Effector memory CD4-positive, alpha-beta T cell (primary cell): ENCODE data around the gene SH3PXD2B.
"Not testable (repeated sequence)": the region's sequence is repeated elsewhere in the genome, so short reads cannot be mapped to it uniquely, and the experiment has no call there.

Experiments
- DNase-seq, 3 donors: peaks; one replicate each; pipeline ENCODE4 v3.0.0-alpha.2; 2020
- H3K27ac ChIP-seq: 2 replicates; pipeline ENCODE4 v1.7.0; 2013; ENCODE audit warnings: mild to moderate bottlenecking, low read length, moderate library complexity; ENCODE audit not compliant: insufficient read depth, poor library complexity, severe bottlenecking
- H3K27me3 ChIP-seq: replicated peaks from 2 replicates; pipeline ENCODE4 v1.7.0; 2013; ENCODE audit warnings: mild to moderate bottlenecking, low read length; ENCODE audit not compliant: insufficient read depth, control insufficient read depth, poor library complexity, severe bottlenecking
- H3K36me3 ChIP-seq: 2 replicates; pipeline ENCODE4 v1.7.0; 2013; ENCODE audit warnings: mild to moderate bottlenecking, low read length, moderate library complexity; ENCODE audit not compliant: control insufficient read depth, insufficient read depth
- H3K4me1 ChIP-seq: 2 replicates; pipeline ENCODE4 v1.7.0; 2013; ENCODE audit warnings: low read length, mild to moderate bottlenecking; ENCODE audit not compliant: control insufficient read depth, insufficient read depth, poor library complexity, severe bottlenecking
- H3K4me3 ChIP-seq: 2 replicates; pipeline ENCODE4 v1.7.0; 2013; ENCODE audit warnings: low read length, low read depth, mild to moderate bottlenecking; ENCODE audit not compliant: insufficient read depth, poor library complexity, severe bottlenecking
- H3K9me3 ChIP-seq: 2 replicates; pipeline ENCODE4 v1.7.0; 2013; ENCODE audit warnings: mild to moderate bottlenecking, low read length, moderate library complexity; ENCODE audit not compliant: control insufficient read depth

SH3PXD2B gene

GRCh38 chr5:172411484-172412072 is 42.7 kb downstream of the SH3PXD2B start:
- Histone ChIP-seq H3K9me3 (no peaks in the 10 kb centered on the region), H3K4me3 (no peak overlapping the region), H3K27ac (no peak overlapping the region), H3K36me3 (no peaks in the 10 kb centered on the region), H3K27me3 (no peaks in the 10 kb centered on the region), H3K4me1 (no peaks in the 10 kb centered on the region)
- no peak for DNase-seq

GRCh38 chr5:172410662-172411483 is 43.5 kb downstream of the SH3PXD2B start:
- Histone ChIP-seq H3K9me3 (no peaks in the 10 kb centered on the region), H3K4me1 (no peaks in the 10 kb centered on the region), H3K4me3 (no peak overlapping the region), H3K27ac (no peak overlapping the region), H3K36me3 (no peaks in the 10 kb centered on the region), H3K27me3 (no peaks in the 10 kb centered on the region)
- no peak for DNase-seq

- Histone ChIP-seq H3K4me1 (no peaks in the 10 kb centered on the region), H3K36me3 (no peaks in the 10 kb centered on the region)
- DNase-seq = no peak
Measured at GRCh38 chr5:172410160-172410559, 44.2 kb downstream of the SH3PXD2B start.

GRCh38 chr5:172409477-172409876 is 44.8 kb downstream of the SH3PXD2B start:
- H3K27ac ChIP-seq, DNase-seq, H3K36me3 ChIP-seq: not testable (repeated sequence)

More at GRCh38 chr5:172410160-172410559, 44.2 kb downstream of the SH3PXD2B start:
- Histone ChIP-seq H3K4me3 (no peak overlapping the region), H3K27ac (no peak overlapping the region), H3K27me3 (no peaks in the 10 kb centered on the region), H3K9me3 (no peaks in the 10 kb centered on the region)

GRCh38 chr5:172407822-172408221 is 46.5 kb downstream of the SH3PXD2B start:
- Histone ChIP-seq H3K4me3 (no peak overlapping the region), H3K4me1 (no peaks in the 10 kb centered on the region), H3K27ac (no peak overlapping the region), H3K36me3 (no peaks in the 10 kb centered on the region), H3K9me3 (no peaks in the 10 kb centered on the region), H3K27me3 (no peaks in the 10 kb centered on the region)
- no peak for DNase-seq

More at GRCh38 chr5:172409477-172409876, 44.8 kb downstream of the SH3PXD2B start:
- not testable (repeated sequence) for H3K27me3 ChIP-seq, H3K9me3 ChIP-seq, H3K4me3 ChIP-seq, H3K4me1 ChIP-seq

- Histone ChIP-seq H3K36me3 (no peaks in the 10 kb centered on the region), H3K27ac (no peak overlapping the region), H3K27me3 (no peaks in the 10 kb centered on the region), H3K4me1 (no peaks in the 10 kb centered on the region), H3K4me3 (no peak overlapping the region), H3K9me3 (no peaks in the 10 kb centered on the region)
- DNase-seq = no peak
Measured at GRCh38 chr5:172407241-172407691, 47.1 kb downstream of the SH3PXD2B start.

GRCh38 chr5:172405226-172406107 is 48.9 kb downstream of the SH3PXD2B start:
- no peak for DNase-seq
- no peak overlapping the region for H3K4me3 ChIP-seq
- H3K27me3 ChIP-seq = no peaks in the 10 kb centered on the region
- H3K4me1 ChIP-seq = no peaks in the 10 kb centered on the region
- H3K9me3 ChIP-seq = no peaks in the 10 kb centered on the region
- H3K27ac ChIP-seq = no peak overlapping the region
- H3K36me3 ChIP-seq = no peaks in the 10 kb centered on the region

GRCh38 chr5:172404746-172405145 is 49.6 kb downstream of the SH3PXD2B start:
- no peaks in the 10 kb centered on the region for H3K4me1 ChIP-seq
- H3K9me3 ChIP-seq = no peaks in the 10 kb centered on the region
- no peaks in the 10 kb centered on the region for H3K27me3 ChIP-seq
- H3K4me3 ChIP-seq = no peak overlapping the region
- no peak overlapping the region for H3K27ac ChIP-seq
- H3K36me3 ChIP-seq = no peaks in the 10 kb centered on the region
- no peak for DNase-seq

- Histone ChIP-seq H3K36me3 (no peaks in the 10 kb centered on the region), H3K4me3 (no peak overlapping the region), H3K27me3 (no peaks in the 10 kb centered on the region), H3K4me1 (no peaks in the 10 kb centered on the region), H3K27ac (no peak overlapping the region), H3K9me3 (no peaks in the 10 kb centered on the region)
- no peak for DNase-seq
Measured at GRCh38 chr5:172403817-172404216, 50.5 kb downstream of the SH3PXD2B start.
